GM10266 (cell line): ENCODE results near the gene ADCYAP1.

Experiments used
- DNase-seq: peaks from one replicate; pipeline ENCODE4 v3.0.0; 2012; ENCODE audit errors: extremely low spot score
- CTCF ChIP-seq: IDR thresholded peaks from 2 replicates; pipeline ENCODE4 v1.5.1; 2012; ENCODE audit warnings: mild to moderate bottlenecking, low read depth; ENCODE audit not compliant: control insufficient read depth, insufficient read depth; ENCODE audit errors: missing control alignments

ADCYAP1 gene

DNA sequence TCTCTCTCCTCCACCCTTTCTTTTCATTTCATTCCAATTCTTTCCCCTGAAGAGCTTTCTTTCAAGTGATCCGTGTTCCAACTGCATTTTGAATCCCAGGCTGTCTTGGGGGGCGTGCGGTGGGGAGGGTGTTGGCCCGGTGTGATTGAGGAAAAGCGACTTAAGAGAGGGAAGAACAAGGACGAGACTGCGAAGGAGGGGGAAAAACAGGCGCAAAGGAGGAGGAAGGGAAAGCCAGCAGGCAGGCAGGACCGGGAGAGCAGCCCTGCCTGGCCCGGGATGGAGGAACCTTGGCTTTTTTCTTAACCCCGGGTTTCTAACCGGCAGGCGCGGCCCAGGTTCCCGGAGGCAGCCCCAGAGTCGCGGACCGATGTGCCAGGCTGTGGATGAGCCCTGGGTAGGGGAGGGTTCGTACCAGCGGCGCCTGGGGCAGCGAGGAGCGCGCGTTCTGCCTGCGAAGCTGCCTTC is 1.3 kb downstream of the ADCYAP1 start:
- DNase-seq: peak; percentile 38
- TF ChIP-seq CTCF: no peak

DNA sequence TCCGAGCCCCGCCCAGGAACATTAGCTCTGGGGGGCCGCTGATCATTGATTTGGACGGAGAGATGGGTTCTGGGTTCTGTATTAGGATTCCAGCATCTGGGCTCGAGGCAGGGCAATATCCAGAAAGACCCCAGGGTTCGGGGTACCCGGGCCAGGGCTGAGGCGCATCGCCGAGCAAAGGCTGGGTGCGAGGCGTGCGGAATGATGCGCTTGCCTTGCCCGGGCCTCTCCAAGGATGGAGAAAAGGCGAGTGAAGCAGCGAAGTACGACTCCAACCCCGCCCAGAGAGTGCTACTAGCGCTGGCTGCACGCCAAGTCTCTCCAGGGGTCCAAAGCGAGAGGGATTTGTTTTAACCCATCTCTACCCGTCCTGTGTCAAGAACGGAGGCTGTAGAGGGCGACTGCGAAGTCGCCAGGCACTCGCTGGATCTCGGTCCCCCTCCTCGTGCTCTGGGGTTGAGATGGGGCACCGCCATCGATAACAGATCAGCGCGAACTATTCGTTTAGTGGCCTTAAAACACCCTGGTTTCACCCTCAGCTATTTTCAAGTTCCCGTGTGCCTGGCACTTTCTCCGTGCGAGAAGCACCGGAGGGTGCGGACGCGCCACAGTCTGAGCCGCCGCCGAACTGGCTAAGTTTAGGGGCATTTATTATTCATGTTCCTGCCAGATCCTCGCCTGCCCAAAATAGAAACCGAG is 1.9 kb downstream of the ADCYAP1 start:
- DNase-seq: peak; percentile 17
- TF ChIP-seq CTCF: no peak

- peak; percentile 34 for DNase-seq
Observed at GRCh38 chr18:907115-907884, 2.6 kb downstream of the ADCYAP1 start.

DNA sequence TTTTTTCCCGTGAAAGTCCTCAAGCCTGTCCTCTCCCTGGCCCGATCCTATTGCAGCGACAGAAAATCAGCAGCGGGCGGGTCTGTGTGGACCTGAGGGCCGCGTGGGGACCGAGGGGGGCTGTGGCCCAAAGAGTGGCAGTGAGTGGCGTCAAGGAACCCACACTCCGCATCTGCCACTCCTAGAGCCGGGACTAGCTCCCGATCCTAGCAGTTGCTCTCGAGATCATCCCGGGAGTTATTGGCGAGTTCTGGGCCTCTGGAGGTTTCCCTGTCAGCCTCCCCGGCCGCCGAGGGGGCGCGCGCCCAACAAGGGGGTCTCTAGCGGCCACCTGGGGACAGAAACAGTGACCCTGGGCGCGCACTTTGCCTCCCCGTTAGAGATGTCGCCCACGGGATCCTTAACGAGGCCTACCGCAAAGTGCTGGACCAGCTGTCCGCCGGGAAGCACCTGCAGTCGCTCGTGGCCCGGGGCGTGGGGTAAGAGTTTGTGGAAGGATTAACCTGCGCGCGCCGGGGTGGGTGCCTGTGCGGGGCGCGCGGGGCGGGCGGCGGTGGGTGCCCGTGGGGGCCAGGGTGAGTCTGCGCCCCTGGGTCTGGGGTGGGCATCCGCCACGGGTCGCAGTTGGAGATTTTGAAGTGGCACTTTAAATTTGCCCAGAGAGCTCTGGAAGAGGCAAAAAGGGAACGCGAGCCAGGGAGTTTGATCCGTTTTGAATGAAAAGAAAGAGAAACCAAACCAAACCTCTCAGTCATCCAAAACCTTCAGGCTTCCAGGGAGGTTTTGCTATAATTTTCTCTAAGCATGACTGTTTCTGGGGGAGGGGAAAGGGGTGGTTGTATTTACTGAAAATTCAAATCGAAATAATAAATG is 3.5 kb downstream of the ADCYAP1 start:
- TF ChIP-seq CTCF: no peak
- DNase-seq: peak; percentile 51

More at GRCh38 chr18:907115-907884, 2.6 kb downstream of the ADCYAP1 start:
- TF ChIP-seq CTCF: no peak

- peak; percentile 20 for DNase-seq
- no peak for TF ChIP-seq CTCF
Observed at GRCh38 chr18:908758-909724, 4.4 kb downstream of the ADCYAP1 start.

GRCh38 chr18:910247-910646 is 5.6 kb downstream of the ADCYAP1 start:
- no peak for TF ChIP-seq CTCF
- peak; percentile 22 for DNase-seq
